Gastroesophageal sphincter (tissue), 4 donors: ENCODE results near the gene RBBP7. TPM values are rescaled to one million over a fixed set of nuclear protein-coding genes. Genes with fewer than 3 reads are reported as not detected.

Experiments used
- ATAC-seq: fragments of 150-250 bp; one replicate; pipeline ENCODE4 v1.9.1; 2016; ENCODE audit warnings: mild to moderate bottlenecking, moderate library complexity
- H3K27ac ChIP-seq, 4 donors: fragments of 200-600 bp; sonication (generic) in 3 of 4; 1 replicate in 3 of 4; 2 replicates in 1 of 4; pipeline ENCODE4 v1.5.1; 2016 to 2019
- H3K27me3 ChIP-seq: fragments of 200-600 bp; sonication (generic); one replicate; pipeline ENCODE4 v1.5.1; 2019
- H3K36me3 ChIP-seq, 2 donors: fragments of 200-600 bp; sonication (generic); one replicate each; pipeline ENCODE4 v1.5.1; 2019; ENCODE audit warnings: control low read depth in 1 of 2
- H3K4me1 ChIP-seq, 3 donors: fragments of 200-600 bp; sonication (generic); 1 replicate in 2 of 3; 2 replicates in 1 of 3; pipeline ENCODE4 v1.5.1; 2016 to 2019; ENCODE audit warnings: control low read depth in 2 of 3
- H3K4me3 ChIP-seq, 2 donors: fragments of 200-600 bp; sonication (generic); one replicate each; pipeline ENCODE4 v1.5.1; 2019; ENCODE audit warnings: mild to moderate bottlenecking in 1 of 2, moderate library complexity in 1 of 2
- H3K9me3 ChIP-seq, 3 donors: fragments of 200-600 bp; sonication (generic); one replicate each; pipeline ENCODE4 v1.5.1; 2017 to 2019; ENCODE audit warnings: control low read depth in 2 of 3
- EP300 ChIP-seq: sonication (generic); formaldehyde crosslinking; IDR thresholded peaks from one replicate; pipeline ENCODE4 v1.6.1; 2017; ENCODE audit warnings: antibody characterized with exemption, mild to moderate bottlenecking
- POLR2A ChIP-seq, 2 donors: fragments of 450-650 bp; IDR thresholded peaks; one replicate each; pipeline ENCODE4 v1.6.1; 2017; ENCODE audit warnings: antibody characterized with exemption in 2 of 2, mild to moderate bottlenecking in 2 of 2, moderate library complexity in 1 of 2
- POLR2AphosphoS5 ChIP-seq: sonication (generic); formaldehyde crosslinking; IDR thresholded peaks from one replicate; pipeline ENCODE4 v1.6.1; 2017; ENCODE audit warnings: antibody characterized with exemption
- WGBS, 2 donors: methylation state at CpG; one replicate each; pipeline ENCODE4 v1.1.5; 2018; ENCODE audit warnings: low coverage in 1 of 2; 5-methylcytosine and 5-hydroxymethylcytosine counted together
- total RNA-seq, 4 donors: library from RNA; depleted of rRNA; stranded (reverse); fragments of >200 nt; gene quantifications; one replicate each; pipeline ENCODE4 v1.1.0, GENCODE V29; 2016
- TF ChIP-seq, protein P1 (sequence below), 4 experiments: fragments of 200-600 bp in 2 of 4; fragments of 450-650 bp in 2 of 4; sonication (generic) in 1 of 4; IDR thresholded peaks; one replicate each; pipeline ENCODE4 v1.5.1; 2017 to 2019; ENCODE audit warnings: antibody characterized with exemption in 4 of 4, mild to moderate bottlenecking in 2 of 4, moderate library complexity in 2 of 4

Gene RBBP7
- total RNA-seq, 4 donors from 2014 or later: 112 to 233 (median 119) TPM

DNA sequence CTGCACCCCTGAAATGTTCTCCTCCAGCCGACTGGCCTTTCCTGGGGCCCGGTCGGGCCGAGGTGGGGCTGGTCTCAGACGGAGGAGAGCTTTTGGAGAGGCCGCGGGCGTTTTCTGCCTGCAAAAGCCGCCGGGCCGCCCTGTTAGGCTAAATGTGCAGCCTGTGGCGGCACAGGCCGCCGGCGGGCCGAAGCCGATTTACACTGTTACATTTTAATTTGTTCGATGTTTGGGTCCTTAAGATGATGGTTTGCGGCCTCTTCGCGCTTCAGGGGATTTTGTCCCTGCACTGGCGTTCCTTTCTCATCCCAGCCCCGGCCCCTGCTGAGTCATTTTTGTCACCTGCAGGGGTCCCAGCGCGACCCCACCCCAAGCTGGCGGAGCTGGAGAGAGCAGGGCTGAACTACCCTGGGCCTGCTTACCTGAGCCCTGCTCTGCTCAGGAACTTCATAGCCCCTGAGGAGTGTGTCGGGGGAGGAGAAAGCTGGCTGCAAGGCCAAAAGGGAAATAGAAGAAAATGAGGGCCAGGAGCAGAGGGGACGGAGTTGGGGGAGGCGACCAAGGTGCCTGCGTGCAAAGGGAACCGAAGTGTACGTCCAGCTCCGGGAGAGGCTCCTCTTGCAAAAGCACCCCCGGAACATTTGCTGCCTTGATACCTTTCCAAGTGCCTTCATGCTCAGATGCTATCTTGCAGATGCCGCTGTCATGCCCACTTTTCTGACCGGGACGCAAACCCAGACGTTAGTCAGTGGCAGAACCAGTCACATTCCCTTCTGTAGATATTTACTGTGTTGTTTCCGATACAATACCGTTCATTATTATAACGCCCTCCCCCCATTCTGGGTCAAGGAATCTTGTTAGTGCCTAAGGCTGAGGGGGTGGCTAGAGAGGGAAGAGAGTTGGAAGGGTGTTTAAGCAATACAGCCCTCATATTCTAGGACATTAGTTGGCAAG, 977 bp upstream of the RBBP7 start:
- no peaks in the 10 kb centered on the region for H3K36me3 ChIP-seq
- no peaks in the 10 kb centered on the region for H3K9me3 ChIP-seq
- peaks cover 0 to 43% (median 9%) of the 10 kb centered on the region in 3 donors for H3K4me1 ChIP-seq
- TF ChIP-seq POLR2A (IDR thresholded peaks at IDR 0.05) (no peak), EP300 (no peak)
- TF ChIP-seq, protein P1, sequence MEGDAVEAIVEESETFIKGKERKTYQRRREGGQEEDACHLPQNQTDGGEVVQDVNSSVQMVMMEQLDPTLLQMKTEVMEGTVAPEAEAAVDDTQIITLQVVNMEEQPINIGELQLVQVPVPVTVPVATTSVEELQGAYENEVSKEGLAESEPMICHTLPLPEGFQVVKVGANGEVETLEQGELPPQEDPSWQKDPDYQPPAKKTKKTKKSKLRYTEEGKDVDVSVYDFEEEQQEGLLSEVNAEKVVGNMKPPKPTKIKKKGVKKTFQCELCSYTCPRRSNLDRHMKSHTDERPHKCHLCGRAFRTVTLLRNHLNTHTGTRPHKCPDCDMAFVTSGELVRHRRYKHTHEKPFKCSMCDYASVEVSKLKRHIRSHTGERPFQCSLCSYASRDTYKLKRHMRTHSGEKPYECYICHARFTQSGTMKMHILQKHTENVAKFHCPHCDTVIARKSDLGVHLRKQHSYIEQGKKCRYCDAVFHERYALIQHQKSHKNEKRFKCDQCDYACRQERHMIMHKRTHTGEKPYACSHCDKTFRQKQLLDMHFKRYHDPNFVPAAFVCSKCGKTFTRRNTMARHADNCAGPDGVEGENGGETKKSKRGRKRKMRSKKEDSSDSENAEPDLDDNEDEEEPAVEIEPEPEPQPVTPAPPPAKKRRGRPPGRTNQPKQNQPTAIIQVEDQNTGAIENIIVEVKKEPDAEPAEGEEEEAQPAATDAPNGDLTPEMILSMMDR (IDR thresholded peaks at IDR 0.05): no peak
- WGBS, 2 donors: 0 to 37% methylated on average over 1 to 10 of the region's 41 CpGs
- no peak for ATAC-seq
- H3K4me3 ChIP-seq: peak overlapping the region; percentile 70 to 73
- peak overlapping the region; percentile 81 to 95 (median 89) for H3K27ac ChIP-seq
- no peaks in the 10 kb centered on the region for H3K27me3 ChIP-seq

DNA sequence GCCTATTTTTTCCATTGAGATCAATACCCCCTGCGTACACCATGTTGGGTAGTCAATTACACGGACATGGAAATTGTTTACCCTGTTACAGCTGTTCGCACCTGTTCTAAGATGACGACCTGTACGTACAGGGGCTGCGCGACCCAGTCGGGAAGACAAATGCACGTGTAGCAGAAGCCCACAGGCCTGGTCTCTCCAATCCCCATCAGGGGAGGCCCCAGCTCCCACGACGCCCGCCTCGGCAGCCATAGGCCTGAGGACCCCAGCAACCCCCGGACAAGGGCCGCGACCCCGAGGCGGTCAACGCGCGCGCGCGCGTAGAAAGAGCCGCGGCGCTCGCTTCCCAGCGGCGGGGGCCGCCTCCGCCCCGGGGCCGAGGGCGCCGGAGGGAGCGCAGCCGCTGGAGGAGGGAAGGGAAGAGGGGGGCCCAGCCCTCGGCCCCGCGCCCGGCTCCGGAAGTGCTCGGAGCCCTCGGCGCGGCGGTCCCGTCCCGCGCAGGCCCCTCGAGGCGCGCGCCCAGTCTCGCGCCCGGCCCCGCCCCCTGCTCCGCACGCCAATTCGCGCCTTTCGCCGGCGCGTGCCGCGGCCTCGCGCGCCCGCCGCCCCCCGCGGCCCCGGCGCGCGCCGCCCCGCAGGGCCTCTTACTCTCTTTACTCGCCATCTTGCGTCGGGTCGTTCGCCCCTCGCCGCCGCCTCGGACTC, 618 bp downstream of the RBBP7 start:
- 18% methylated on average over 2 of the region's 92 CpGs; no CpG with 5 or more reads in 1 of the 2 donors for WGBS, 2 donors
- TF ChIP-seq, protein P1 (IDR thresholded peaks at IDR 0.05): no peak
- TF ChIP-seq EP300 (no peak), POLR2AphosphoS5 (no peak), POLR2A (IDR thresholded peaks at IDR 0.05) (no peak)
- ATAC-seq: peak; percentile 50
- H3K4me3 ChIP-seq: peak overlapping the region; percentile 73 to 100
- peaks cover 0 to 57% (median 9%) of the 10 kb centered on the region in 3 donors for H3K4me1 ChIP-seq
- H3K9me3 ChIP-seq: no peaks in the 10 kb centered on the region
- H3K27me3 ChIP-seq: no peaks in the 10 kb centered on the region
- H3K27ac ChIP-seq: peak overlapping the region; percentile 84 to 99 (median 94)
- no peaks in the 10 kb centered on the region for H3K36me3 ChIP-seq

DNA sequence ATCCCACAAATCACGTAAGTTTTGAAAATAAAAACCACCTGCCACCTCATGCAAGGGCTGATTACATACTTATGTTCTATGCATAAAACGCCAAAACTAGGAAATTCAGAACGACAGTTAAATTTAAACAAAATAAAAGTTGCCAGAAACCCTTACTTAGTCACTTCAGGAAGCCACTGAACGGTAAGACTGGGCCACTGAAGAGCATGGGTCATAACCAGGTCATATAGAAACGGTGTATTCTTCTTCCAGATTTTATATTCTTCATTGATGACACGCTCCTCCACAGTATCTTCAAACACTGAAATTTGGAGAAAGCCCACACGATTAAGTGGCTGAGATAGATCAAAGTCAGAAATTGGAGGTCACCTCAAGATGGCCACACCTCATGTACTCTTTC, 1.2 kb downstream of the RBBP7 start:
- no peaks in the 10 kb centered on the region for H3K27me3 ChIP-seq
- whole genome bisulfite sequencing, 2 donors: 0 to 32% methylated on average over 6 to 7 of the region's 7 CpGs
- TF ChIP-seq POLR2AphosphoS5 (no peak), POLR2A (IDR thresholded peaks at IDR 0.05) (no peak), EP300 (no peak)
- TF ChIP-seq, protein P1 (IDR thresholded peaks at IDR 0.05): no peak
- peaks cover 0 to 59% (median 9%) of the 10 kb centered on the region in 3 donors for H3K4me1 ChIP-seq
- H3K9me3 ChIP-seq: no peaks in the 10 kb centered on the region
- H3K36me3 ChIP-seq: no peaks in the 10 kb centered on the region
- H3K4me3 ChIP-seq: peak overlapping the region; percentile 73 to 100
- no peak for ATAC-seq
- peak overlapping the region; percentile 84 to 97 (median 94) for H3K27ac ChIP-seq

DNA sequence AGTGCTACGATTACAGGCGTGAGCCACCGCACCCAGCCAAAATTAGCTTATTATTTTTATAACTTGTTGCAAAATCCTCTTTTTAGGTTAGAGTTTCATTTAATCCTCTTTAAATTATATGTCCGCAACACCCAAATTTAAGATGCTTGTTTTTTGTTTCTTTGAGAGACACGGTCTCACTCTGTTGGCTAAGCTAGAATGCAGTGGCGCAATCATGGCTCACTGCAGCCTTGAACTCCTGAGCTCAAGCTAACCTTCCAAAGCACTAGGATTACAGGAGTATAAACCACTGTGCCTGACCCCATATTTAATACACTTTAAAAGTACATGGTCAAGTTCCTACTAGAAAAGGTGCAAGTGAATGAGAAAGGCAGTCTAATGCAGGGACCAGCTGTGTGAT, 2.2 kb downstream of the RBBP7 start:
- Histone ChIP-seq H3K4me3 (peak overlapping the region in 1 of 2 donors; percentile 73), H3K27ac (peak overlapping the region in 1 of 4 donors; percentile 84), H3K4me1 (peaks cover 0 to 59% (median 9%) of the 10 kb centered on the region in 3 donors), H3K36me3 (no peaks in the 10 kb centered on the region), H3K27me3 (no peaks in the 10 kb centered on the region), H3K9me3 (no peaks in the 10 kb centered on the region)
- TF ChIP-seq, protein P1 (IDR thresholded peaks at IDR 0.05): no peak
- TF ChIP-seq POLR2AphosphoS5: no peak
- no peak for TF ChIP-seq POLR2A (IDR thresholded peaks at IDR 0.05)
- no peak for TF ChIP-seq EP300
- WGBS, 2 donors: 84 to 94% methylated on average over 6 of the region's 6 CpGs
- ATAC-seq: no peak
